Ramos (cell line): ENCODE measurements around the gene MAP3K14.
"Not testable (repeated sequence)": the region's sequence is repeated elsewhere in the genome, so short reads cannot be mapped to it uniquely, and the experiment has no call there.

Experiments
- in situ Hi-C: fragments of 300-500 bp; cut with MboI; formaldehyde crosslinking; loops from one replicate; pipeline ENCODE4 v1.14.3; 2022; ENCODE audit warnings: low sequenced_read_pairs; ENCODE audit not compliant: unreplicated experiment

Gene MAP3K14

DNA sequence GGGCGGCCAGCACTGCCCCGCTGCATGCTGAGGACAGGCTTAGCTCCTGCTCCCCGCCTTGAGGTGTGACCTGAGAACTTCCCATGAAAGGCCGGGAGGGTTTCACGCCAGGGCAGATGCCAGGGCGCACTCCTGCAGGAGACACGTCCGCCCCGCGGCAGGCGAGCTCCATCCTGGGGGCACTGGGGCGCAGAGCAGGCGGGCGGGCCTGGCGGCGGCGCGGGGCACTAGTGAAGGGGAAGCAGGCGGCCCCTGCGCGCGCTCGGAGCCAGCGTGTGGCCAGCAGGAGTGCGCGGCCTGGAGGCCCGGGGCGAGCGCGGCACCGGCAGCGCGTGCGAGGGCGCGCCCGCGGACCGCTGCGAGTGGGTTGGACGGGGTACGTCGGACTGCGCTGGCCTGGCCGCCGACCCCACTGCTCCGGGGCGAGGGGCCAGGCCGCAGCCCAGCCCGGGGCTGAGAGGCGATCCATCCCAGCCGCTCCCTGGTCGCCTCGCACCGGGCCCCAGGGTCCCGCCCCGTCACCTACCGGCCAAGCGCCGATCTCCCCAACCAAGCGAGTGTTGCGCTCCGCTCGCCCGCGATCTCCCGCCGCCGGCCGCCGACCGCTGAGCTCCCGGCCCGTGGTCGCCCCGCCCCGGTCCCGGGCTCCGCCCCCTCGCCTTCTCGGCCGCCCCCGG is at the start of gene MAP3K14:
Gene MAP3K14 (minus strand): TSS at position 587 of the 677 bp plus-strand sequence. CDS start 26,275 bp downstream, outside the sequence.
- in situ Hi-C loops, result no loop called here

DNA sequence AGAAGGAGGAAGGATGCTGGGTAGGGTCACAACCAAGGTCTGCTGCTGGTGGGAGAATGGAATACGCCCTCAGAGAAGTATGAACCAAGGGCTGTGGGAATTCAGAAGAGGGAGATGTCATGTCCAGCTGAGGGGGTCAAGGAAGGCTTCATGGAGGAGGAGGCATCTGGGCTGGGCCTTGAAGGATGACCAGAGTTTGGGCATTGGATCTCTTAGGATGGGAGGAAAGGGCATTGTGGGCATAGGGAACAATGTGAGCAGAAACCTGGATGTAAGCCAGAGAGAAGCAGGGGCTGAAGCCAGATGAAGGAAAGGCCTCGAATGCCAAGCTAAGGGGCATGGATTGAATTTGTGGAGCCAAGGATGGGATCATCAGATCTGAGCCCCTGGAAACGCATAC is 49.2 kb upstream of the MAP3K14 start:
- in situ Hi-C loops, result no loop called here

DNA sequence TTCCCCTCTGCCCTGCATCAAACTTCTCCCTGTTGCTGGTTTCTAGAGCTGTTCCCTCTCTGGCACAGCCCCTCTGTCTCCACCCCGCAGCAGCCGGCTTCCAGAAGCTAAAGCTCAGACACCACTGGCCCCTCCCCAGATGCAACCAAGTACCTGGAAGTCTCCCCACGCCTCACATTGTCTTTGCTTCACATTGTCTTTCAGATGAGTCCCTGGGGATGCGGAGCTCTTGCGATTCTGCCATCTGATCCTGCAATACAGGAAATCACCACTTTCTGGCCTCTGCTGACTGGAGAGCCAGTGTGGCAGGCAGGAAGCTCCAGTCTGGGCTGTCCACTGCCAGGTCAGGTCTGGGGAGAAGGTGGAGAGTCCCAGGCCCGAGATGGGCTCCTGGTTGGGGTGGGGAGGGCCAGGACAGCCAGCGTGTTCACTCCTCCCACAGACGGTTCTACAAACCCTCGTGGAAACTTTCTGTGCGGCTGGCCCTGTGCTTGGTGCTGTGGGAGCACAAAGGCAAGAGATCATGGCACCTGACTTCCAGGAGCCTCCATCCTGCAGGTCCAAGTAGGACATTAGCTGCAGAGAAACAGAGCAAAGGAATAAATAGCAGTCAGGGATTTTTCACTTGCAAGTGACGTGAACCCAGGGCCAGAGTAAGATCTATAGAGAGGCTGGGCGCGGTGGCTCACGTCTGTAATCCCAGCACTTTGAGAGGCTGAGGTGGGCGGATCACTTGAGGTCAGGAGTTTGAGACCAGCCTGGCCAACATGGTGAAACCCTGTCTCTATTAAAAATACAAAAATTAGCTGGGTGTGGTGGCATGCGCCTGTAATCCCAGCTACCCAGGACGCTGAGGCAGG is 47.9 kb upstream of the MAP3K14 start:
- in situ Hi-C loops, result no loop called here

DNA sequence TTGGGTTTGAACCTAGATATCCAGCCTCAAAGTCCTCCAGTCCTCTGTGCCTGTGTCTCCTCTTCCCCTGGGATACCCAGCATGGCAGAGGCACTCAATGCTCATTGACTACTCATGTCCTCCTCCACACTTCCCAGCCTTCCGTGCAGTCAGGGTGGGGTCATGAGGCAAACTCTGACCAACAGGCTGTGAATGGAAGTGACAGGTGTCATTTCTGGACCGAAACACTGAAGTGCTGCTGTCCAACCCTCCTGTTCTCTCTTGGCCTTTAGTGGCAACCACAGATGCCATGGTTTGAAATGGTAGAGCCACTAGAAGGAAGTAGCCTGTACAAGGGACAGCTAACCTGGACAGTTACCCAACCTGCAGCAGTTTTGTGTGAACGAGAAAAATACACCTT is 46.7 kb upstream of the MAP3K14 start:
- in situ Hi-C loops, result no loop called here

DNA sequence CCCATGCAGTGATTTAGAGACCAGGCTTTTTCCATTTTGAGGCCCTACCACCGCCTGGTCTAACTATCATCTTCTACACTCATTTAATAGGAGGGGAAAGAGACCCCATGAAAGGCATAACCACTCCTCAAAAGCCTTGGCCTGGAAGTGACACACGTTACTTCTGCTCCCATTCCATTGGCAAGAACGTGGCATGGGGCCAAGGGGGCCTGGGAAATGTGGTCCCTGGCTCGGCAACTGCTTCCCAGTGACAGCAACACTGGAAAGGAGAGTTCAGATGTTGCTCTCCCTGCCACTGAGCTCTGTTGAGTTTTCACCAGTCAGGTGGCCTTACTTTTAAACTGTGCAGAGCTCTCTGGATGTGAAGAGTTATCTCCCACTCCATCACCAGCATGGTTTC is 45.2 kb upstream of the MAP3K14 start:
- in situ Hi-C loops, result no loop called here

DNA sequence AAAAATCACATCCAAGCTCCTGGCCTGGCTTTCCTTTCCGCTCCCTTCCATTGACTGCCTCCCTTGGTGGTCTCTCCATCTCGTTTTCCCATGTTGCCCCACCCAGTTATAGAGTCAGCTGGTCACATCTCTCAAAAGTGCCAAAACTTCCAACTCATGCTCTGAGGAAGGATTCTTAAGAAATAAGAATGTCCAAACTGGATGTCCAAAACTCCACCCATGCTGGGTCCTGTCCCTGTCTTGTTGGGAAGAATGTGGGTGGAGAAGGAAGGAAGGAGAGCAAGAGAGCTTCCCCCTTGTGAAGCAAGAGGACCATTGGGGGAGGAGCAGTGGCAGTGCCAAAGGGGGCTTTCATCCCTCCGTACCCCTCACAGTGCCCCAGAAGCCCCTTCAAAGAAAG is 44.6 kb upstream of the MAP3K14 start:
- in situ Hi-C loops, result no loop called here

DNA sequence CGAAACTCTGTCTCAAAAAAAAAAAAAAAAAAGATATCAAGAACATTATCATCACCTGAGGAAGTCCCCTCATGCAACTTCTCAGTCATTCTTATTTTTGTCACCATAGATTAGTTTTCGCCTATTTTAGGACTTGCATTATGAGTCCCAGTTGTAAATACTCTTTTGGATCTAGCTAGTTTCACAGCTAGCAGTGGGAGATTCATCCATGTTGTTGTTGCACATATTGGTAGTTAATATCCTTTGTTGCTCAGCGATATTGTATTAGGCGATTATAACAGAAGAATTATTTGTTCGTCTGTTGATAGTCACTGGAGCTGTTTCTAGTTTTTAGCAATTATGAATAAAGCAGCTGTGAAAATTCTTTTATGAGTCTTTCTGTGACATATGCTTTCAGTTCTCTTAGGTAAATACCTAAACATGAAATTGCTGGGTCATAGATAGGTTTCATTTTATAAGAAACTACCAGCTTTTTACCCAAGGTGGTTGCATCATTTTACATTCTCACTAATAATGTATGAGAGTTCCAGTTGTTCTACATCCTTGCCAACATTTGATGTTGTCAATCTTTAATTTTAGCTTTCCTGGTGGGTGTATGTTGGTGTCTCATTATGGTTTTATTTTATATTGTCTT is 40.7 kb upstream of the MAP3K14 start:
- in situ Hi-C loops, result no loop called here

DNA sequence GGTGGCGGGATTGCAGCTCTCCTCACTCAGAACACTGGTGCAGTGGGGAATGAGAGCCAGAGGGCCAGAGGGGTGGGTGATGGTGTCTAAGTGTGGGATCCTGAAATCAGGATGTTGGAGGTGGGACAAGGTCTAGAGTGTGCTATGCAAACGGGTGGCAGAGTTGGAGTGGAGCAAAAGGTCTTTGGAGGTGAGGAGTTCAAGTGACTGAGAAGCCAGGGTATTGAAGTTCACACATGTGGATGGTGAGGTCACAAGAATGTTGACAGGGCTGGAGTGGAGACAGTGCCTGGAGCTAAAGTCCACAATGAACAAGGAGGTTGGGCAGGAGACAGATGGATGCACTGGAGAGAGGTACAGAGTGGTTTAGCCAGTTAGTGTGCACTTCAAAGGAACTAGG is 38.3 kb upstream of the MAP3K14 start:
- in situ Hi-C loops, result no loop called here

DNA sequence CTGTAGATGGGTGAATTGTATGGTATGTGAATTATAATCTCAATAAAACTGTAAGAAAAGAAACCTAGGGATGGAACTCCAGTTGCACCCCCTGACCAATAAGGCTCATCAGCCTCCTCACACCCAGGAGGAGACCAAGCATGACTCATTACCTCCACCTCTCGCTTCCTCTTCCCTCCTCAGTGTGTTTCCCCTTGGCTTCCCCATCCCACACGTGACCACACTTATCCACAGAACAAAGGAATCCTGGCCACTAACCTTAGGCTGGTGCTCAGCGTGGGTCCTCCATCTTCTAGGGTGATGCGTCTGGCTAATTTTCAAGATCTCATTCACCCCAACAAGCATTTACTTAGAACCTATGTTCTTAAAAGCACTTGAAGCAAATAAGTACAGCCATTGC is 36.2 kb upstream of the MAP3K14 start:
- in situ Hi-C loops, result no loop called here

DNA sequence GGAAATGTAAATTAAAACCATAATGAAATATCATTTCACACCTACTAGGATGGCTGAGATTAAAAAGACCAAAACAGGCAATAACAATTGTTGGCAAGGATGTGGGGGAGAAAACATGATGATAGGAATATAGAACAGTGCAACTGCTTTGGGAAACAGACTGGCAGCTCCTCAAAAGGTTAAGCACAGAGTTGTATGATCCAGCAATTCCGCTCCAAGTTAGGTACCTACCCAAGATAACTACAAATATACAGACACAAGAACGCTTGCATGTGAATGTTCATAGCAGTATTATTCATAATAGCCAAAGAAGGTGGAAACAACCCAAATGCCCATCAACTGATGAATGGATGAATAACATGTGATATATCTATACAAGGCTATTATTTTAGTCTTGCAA is 35.0 kb upstream of the MAP3K14 start:
- in situ Hi-C loops, result no loop called here

DNA sequence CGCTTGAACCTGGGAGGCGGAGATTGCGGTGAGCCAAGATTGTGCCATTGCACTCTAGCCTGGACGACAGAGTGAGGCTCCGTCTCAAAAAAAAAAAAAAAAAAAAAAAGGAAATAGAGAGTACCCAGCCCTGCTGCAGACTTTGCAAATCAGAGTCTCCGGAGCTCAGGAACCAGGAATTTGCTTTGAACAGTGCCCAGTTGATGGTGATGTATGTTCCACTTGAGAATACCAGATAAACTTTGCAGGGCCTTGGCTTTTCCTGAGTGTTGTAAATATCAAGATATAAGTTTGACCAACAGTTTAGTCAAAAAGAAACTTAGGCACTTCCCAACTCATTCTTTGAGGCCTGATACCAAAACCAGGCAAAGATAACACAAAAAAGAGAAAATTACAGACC is 30.6 kb upstream of the MAP3K14 start:
- in situ Hi-C loops, result no loop called here

DNA sequence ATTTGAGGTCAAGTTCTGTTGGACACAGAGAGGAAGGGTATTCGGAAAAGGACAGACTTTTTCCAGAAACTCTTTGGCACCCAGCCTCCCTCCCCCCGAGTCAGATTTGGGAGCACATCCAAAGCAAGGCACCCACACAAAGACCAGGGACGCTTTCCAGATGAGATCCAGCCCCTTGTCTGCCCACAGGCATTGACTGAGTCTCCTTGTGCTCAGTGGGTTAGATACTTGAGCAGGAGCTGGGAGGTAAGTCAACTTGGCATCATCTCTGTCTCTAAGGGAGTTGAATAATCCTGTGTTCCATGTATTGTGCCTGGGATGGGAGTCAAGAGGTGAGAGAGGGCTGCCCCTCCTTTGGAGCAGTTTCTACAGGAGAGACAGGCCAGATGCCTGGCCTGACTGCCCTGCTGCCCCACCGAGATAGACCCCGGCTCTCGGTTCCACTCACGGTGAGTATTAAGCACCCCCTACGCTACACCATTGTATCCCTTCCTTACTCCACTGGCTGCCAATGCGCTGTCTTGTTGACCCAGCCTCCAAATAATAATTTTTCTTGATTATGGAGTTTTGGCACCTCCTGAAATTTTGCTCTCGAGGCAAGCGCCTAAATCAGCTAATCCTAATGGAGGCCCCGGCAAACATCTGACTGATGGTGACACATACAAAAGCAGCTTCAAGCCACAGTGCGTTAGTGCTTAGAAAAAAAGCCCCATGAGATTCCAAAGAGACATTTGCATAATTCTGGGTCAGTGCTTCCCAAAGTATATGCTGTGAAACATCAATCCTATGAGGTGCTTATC is 29.6 kb upstream of the MAP3K14 start:
- in situ Hi-C loops, result no loop called here

DNA sequence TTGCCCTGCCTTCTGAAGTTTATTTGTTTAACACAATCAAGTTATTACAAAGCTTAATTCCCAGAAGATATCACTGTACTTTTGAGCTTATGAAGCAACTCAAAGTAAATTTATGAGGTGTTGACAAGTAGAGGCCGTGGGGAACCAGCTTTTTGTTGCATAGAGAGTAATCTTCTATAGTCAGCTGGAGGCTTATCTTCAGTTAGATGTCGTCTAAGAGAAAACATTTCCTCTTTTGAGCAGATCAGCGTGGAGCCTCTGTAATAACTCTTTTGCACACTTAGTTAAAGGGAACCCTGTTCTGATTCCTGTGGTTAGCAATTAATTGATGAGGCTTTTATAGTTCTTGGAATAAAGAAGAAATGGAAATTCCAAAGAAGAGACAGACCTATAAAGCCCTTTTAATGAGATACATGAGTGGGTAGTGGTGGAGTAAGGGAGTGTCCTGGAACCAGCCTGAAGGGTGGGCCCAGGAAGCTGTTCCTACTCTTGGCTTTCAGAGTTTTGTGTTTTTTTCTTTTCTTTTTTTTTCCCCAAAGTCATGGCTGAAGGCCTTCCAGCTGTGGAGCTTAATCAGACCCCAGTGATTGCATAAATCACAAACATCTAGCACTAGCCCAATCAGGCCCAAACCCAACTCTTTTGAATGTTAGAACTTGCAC is 28.9 kb upstream of the MAP3K14 start:
- in situ Hi-C loops, result no loop called here

DNA sequence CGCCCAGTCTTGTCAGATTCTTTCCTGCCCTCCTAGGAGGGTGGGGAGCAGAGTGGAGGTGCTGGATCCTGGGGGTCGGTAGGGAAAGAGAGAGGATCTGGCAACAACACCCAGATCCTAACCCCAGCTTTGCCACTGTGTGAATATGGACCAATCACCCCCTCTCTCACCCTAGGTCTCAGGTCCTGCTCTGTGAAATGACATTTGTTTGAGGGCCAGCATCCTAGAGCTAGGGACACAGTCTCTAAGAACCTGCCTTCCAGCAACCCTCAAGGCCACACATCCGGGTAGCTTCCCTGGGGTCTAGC is 28.4 kb upstream of the MAP3K14 start:
- in situ Hi-C loops, result no loop called here

DNA sequence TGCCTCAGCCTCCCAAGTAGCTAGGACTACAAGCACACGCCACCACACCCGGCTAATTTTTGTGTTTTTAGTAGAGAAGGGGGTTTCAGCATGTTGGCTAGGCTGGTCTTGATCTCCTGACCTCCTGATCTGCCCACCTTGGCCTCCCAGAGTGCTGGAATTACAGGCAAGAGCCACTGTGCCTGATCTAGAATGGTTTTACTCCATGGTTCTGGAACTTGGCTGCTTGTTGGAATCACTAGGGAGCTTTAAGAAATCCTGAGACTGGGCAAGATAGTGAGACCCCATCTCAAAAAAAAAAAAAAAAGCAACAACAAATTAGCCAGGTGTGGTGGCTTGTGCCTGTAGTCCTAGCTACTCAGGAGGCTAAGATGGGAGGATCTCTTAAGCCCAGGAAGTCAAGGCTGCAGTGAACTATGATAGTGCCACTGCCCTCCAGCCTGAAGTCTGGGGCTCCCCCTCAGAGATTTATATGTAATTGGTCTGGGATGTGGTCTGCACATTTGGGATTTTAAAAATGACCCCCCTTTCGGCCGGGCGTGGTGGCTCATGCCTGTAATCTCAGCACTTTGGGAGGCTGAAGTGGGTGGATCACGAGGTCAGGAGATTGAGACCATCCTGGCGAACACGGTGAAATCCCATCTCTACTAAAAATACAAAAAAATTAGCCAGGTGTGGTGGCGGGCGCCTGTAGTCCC is 27.3 kb upstream of the MAP3K14 start:
- in situ Hi-C loops, result not testable (repeated sequence)

DNA sequence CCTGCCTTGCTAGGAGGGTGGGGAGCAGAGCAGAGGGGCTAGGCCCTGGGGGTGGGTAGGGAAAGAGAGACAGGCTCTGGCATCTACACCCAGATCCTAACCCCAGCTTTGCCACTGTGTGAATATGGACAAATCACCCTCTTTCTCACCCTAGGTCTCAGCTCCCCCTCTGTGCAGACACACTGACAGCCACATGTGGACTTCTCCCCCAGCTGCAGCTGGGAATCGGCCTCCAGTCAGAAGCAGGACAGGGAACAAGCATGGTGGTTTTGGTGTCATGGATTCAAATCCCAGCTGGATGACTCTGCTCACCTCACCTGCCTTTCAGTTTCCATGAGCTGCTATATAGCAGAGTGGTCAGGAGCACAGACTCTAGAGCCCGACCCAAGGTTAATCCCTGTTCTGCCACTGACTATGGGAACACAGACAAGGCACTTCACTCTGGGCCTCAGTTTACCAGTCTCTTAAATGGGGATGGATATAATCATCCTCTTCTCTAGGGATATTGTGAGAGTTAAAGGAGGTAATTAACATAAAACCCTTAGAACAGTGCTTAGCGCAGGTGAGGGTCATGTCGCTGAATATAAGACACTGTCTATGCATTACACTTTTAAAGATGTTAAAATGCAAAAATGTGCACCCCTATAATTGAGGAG is 26.2 kb upstream of the MAP3K14 start:
- in situ Hi-C loops, result no loop called here

DNA sequence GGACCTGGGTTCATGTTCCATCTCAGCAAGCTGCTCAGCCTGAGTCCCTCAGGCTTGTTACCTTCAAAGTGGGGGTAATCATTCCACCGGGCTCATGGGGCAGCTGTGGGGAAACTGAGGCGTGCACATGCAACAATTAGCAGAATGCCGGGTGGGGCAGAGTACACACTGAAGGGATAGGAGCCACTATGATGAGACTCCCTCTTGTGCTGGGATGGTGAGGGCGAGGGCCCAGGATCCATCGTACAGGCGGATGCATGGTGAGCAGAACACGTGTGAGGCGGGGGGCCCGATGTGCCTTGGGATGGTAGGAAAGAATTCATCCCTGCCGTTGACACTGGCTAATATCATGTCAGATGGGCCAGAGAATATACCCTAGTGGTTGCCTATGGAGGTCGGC is 25.5 kb upstream of the MAP3K14 start:
- in situ Hi-C loops, result no loop called here

DNA sequence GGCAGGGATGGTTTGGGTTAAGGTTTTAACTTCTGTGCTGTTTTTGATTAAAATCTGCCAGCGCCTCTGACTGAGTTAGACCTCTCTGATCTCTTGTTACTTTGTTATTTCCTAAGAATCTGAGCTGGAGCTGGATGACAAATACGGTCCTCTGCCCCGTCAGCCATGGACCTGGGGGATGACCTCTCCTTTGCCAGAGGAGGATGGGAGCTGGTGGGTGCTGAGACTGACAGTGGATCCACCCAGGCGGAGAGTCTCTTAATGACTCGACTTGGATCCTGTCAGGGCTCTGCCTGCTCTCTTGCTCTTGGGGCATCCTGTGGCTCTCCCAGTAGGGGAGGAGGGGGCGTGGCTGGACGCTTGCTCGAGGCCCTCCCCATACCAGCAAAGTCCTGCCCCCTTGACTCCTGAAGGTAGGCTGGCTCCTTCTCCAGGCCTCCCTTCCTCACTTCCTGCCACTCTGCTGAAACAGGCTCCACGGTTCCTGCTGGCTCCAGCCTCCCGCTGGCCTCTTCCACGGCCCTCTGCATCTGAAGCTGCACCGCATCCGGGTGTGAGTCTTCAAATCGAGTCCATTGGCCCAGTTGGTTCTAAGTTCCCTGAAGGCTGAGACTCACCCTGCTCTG is 24.8 kb upstream of the MAP3K14 start:
- in situ Hi-C loops, result no loop called here
